Osteocyte (in vitro differentiated cells): ENCODE results near the gene RAP1GAP2. TPM values are rescaled to one million over a fixed set of nuclear protein-coding genes. Genes with fewer than 3 reads are reported as not detected.

Source experiments
- DNase-seq: peaks from one replicate; pipeline ENCODE4 v3.0.0; 2021; ENCODE audit warnings: mixed read lengths; ENCODE audit not compliant: unreplicated experiment; ENCODE audit errors: extremely low spot score
- H3K27ac Mint-ChIP-seq: one replicate; pipeline ENCODE4 v1.8.0; 2021; ENCODE audit warnings: mild to moderate bottlenecking, mixed read lengths; ENCODE audit not compliant: unreplicated experiment
- H3K27me3 Mint-ChIP-seq: one replicate; pipeline ENCODE4 v1.8.0; 2021; ENCODE audit warnings: mixed read lengths; ENCODE audit not compliant: unreplicated experiment
- H3K36me3 Mint-ChIP-seq: one replicate; pipeline ENCODE4 v1.8.0; 2021; ENCODE audit warnings: mixed read lengths; ENCODE audit not compliant: unreplicated experiment
- H3K4me1 Mint-ChIP-seq: one replicate; pipeline ENCODE4 v1.8.0; 2021; ENCODE audit warnings: mixed read lengths; ENCODE audit not compliant: unreplicated experiment
- H3K4me3 Mint-ChIP-seq: one replicate; pipeline ENCODE4 v1.8.0; 2021; ENCODE audit warnings: mild to moderate bottlenecking, moderate library complexity, mixed read lengths; ENCODE audit not compliant: unreplicated experiment
- H3K9me3 Mint-ChIP-seq: one replicate; pipeline ENCODE4 v1.8.0; 2021; ENCODE audit warnings: mixed read lengths; ENCODE audit not compliant: unreplicated experiment
- total RNA-seq: library from RNA; stranded (reverse); gene quantifications from 2 replicates; pipeline ENCODE4 v1.2.1, GENCODE V29; 2021
- TF ChIP-seq, protein P1 (sequence below): fragments of 200-600 bp; sonication (generic); IDR thresholded peaks from 2 replicates; pipeline ENCODE4 v1.5.0; 2021; ENCODE audit warnings: antibody characterized with exemption, mild to moderate bottlenecking, moderate library complexity

Gene RAP1GAP2
- total RNA-seq, 1 donor from 2014 or later, result 6.3 TPM

DNA sequence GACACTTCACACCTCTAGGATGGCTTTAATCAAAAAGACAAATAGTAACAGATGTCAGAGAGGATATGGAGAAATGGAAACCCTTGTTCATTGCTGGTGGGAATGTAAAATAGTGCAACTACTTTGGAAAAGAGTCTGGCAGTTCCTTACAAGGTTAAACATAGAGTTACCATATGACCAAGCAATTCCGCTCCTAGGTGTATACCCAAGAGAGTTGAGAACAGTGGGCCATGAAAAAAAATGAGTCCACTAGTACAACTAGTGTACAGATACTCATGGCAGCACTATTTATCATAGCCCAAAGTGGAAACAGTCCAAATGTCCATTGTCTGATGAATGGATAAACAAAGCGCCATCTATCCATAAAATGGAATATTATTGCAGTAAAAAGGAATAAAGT lies 228.1 kb downstream of the RAP1GAP2 start:
- Mint-ChIP-seq H3K27ac (no peak overlapping the region), H3K4me3 (no peak overlapping the region), H3K9me3 (peaks cover 21% of the 10 kb centered on the region), H3K36me3 (peaks cover 25% of the 10 kb centered on the region), H3K27me3 (no peaks in the 10 kb centered on the region), H3K4me1 (no peaks in the 10 kb centered on the region)
- TF ChIP-seq, protein P1, sequence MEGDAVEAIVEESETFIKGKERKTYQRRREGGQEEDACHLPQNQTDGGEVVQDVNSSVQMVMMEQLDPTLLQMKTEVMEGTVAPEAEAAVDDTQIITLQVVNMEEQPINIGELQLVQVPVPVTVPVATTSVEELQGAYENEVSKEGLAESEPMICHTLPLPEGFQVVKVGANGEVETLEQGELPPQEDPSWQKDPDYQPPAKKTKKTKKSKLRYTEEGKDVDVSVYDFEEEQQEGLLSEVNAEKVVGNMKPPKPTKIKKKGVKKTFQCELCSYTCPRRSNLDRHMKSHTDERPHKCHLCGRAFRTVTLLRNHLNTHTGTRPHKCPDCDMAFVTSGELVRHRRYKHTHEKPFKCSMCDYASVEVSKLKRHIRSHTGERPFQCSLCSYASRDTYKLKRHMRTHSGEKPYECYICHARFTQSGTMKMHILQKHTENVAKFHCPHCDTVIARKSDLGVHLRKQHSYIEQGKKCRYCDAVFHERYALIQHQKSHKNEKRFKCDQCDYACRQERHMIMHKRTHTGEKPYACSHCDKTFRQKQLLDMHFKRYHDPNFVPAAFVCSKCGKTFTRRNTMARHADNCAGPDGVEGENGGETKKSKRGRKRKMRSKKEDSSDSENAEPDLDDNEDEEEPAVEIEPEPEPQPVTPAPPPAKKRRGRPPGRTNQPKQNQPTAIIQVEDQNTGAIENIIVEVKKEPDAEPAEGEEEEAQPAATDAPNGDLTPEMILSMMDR, result no peak
- no peak for DNase-seq

DNA sequence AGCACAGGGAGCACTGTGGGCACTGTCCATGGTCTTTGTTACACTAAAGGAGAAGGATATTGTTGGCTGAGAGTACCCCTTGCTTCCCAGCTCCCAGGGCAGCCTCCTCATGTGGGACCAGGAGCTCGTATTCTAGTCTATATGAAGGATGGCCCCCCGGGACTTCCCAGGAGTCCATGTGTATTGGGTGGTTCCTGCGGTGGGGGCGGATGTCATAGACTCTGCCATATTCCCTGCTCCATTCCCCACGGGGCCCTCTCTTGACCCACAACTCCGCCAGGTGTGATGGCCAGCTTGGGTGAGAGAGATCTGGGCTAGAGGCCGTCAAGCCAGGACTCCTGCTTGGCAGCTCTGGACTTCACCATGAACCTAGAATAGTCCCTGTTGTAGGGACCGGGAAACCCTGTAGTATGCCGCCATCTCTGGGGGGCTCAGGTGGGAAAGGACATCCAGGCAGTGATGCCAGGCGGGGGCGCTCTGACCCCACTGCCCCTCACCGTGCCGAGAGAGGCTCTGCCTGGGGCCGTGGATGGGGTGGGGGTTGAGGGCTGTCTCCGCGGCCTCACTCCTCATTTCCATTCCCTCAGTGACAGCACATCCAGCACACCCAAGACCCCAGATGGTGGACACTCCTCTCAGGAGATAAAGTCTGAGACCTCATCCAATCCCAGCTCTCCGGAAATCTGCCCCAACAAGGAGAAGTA lies 229.3 kb downstream of the RAP1GAP2 start:
- Mint-ChIP-seq H3K27ac (no peak overlapping the region), H3K36me3 (peaks cover 23% of the 10 kb centered on the region), H3K4me1 (peaks cover 4% of the 10 kb centered on the region), H3K4me3 (no peak overlapping the region), H3K9me3 (peaks cover 21% of the 10 kb centered on the region), H3K27me3 (no peaks in the 10 kb centered on the region)
- TF ChIP-seq, protein P1, result no peak
- no peak for DNase-seq

DNA sequence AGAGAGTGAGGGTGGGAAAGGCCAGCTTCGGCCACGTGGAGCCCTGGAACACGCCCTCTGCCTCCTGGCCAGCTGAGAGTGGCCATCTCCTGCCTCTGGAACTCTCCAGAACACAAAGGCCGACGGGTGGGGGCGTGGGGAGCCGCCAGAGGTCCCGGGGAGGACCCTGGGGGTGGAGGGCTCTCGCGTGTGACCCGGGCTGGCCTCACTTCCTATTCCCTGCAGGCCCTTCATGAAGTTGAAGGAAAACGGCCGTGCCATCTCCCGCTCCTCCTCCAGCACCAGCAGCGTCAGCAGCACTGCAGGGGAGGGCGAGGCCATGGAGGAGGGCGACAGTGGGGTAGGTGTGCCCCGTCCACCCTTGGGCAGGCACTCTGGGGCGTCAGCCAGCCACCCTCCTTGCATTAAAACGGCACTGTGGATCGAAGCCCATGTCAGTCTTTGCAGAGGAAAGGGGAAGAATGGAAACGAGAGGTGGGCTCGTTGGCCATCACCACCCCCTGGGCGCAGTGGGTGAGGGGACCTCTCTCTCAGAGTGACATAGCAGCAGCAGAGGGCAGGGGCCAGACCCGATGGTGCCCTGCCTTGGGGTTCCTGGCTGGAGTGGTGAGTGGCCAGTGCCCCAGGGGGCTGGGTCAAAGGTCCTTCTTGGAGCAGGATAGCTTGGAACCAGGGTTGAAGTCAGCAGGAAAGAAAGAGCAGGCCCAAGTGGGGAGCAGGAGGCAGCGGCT lies 230.1 kb downstream of the RAP1GAP2 start:
- H3K4me3 Mint-ChIP-seq, result no peak overlapping the region
- H3K27ac Mint-ChIP-seq, result no peak overlapping the region
- H3K27me3 Mint-ChIP-seq, result no peaks in the 10 kb centered on the region
- H3K9me3 Mint-ChIP-seq, result peaks cover 21% of the 10 kb centered on the region
- peaks cover 4% of the 10 kb centered on the region for H3K4me1 Mint-ChIP-seq
- peaks cover 16% of the 10 kb centered on the region for H3K36me3 Mint-ChIP-seq
- no peak for DNase-seq
- TF ChIP-seq, protein P1, result no peak

DNA sequence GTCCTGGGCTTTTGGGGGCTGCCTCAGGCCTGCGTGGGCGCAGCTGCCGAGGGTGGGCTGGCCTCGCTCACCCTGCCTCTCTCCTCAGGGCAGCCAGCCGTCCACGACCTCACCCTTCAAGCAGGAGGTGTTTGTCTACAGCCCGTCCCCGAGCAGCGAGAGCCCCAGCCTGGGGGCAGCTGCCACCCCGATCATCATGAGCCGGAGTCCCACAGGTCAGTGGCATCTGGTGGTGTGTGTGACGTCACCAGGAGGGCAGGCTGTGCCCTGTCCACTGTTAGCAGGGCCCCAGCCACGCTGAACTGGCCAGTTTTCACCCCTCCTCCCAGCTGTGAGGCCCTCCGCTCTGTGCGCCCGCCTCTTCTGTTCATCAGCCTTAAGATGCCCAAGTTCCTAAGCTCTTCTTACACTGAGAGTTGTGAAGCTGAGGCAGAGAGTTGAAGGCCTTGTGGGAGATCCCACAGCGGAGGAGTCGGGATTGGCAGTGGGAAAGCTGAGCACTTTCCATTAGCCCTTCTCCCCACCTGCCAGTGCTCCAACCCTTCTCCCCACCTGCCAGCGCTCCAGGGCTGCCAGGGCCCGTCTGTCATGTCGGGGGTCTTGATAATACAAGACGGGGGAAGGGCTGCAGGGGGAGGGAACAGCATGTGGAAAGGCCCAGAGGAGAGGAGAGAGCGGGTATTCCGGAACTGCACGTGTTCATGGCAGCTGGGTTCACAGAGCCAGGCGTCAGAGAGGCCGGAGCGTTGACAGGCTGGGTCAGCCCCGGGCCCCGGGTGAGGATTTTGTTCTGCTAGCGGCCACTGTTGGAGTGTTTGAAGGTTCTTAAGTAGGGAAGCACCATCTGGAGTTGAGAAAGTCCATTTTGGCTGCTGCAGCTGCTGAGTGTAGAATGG lies 230.9 kb downstream of the RAP1GAP2 start:
- TF ChIP-seq, protein P1, result no peak
- Mint-ChIP-seq H3K27me3 (no peaks in the 10 kb centered on the region), H3K36me3 (peaks cover 14% of the 10 kb centered on the region), H3K4me1 (peaks cover 4% of the 10 kb centered on the region), H3K9me3 (peaks cover 21% of the 10 kb centered on the region), H3K27ac (no peak overlapping the region), H3K4me3 (no peak overlapping the region)
- no peak for DNase-seq
